GM12801 (cell line): ENCODE data around the gene LRRIQ1.

Experiments
- CTCF ChIP-seq: IDR thresholded peaks from one replicate; pipeline ENCODE4 v1.5.1; 2011; ENCODE audit warnings: control low read depth; ENCODE audit not compliant: insufficient read length; ENCODE audit errors: extremely low read depth

The LRRIQ1 gene

GRCh38 chr12:85283560-85283959, 247.4 kb downstream of the LRRIQ1 start:
- no peak for TF ChIP-seq CTCF
